ENCODE measurements around the gene MTFP1.
"Not testable (repeated sequence)": the region's sequence is repeated elsewhere in the genome, so short reads cannot be mapped to it uniquely, and the experiment has no call there.

DNA sequence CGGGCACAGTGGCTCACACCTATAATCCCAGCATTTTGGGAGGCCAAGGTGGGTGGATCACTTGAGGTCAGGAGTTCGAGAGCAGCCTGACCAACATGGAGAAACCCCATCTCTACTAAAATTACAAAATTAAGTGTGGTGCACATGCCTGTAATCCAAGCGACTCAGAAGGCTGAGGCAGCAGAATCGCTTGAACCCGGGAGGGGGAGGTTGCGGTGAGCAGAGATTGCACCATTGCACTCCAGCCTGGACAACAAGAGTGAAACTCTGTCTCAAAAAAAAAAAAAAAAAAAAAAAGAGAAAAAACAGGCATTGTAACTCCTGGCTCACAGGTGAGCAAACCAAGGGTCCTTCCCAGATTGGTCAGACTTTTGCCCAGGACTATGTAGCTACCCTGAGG lies 35.0 kb downstream of the MTFP1 start:
- TF ChIP-seq, protein P1, sequence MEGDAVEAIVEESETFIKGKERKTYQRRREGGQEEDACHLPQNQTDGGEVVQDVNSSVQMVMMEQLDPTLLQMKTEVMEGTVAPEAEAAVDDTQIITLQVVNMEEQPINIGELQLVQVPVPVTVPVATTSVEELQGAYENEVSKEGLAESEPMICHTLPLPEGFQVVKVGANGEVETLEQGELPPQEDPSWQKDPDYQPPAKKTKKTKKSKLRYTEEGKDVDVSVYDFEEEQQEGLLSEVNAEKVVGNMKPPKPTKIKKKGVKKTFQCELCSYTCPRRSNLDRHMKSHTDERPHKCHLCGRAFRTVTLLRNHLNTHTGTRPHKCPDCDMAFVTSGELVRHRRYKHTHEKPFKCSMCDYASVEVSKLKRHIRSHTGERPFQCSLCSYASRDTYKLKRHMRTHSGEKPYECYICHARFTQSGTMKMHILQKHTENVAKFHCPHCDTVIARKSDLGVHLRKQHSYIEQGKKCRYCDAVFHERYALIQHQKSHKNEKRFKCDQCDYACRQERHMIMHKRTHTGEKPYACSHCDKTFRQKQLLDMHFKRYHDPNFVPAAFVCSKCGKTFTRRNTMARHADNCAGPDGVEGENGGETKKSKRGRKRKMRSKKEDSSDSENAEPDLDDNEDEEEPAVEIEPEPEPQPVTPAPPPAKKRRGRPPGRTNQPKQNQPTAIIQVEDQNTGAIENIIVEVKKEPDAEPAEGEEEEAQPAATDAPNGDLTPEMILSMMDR (IDR thresholded peaks at IDR 0.05), result not testable (repeated sequence)
- TF ChIP-seq POLR2A (IDR thresholded peaks at IDR 0.05), result not testable (repeated sequence)
